Ishikawa (cell line): ENCODE results near the gene TMEM132D.

ENCODE experiments used
- CEBPB ChIP-seq: IDR thresholded peaks from 2 replicates; pipeline ENCODE4 v1.6.1; 2012
- EGR1 ChIP-seq: IDR thresholded peaks from 2 replicates; pipeline ENCODE4 v1.6.1; 2012
- RAD21 ChIP-seq: IDR thresholded peaks from 2 replicates; pipeline ENCODE4 v1.6.1; 2012; ENCODE audit warnings: low read depth
- TAF1 ChIP-seq: IDR thresholded peaks from 2 replicates; pipeline ENCODE4 v1.6.1; 2012; ENCODE audit warnings: low read depth, mild to moderate bottlenecking
- TCF12 ChIP-seq: IDR thresholded peaks from 2 replicates; pipeline ENCODE4 v1.6.1; 2012; ENCODE audit warnings: low read depth
- TEAD4 ChIP-seq: IDR thresholded peaks from 2 replicates; pipeline ENCODE4 v1.6.1; 2012
- TF ChIP-seq, protein P1 (sequence below): IDR thresholded peaks from 2 replicates; pipeline ENCODE4 v1.6.1; 2012; ENCODE audit warnings: low read depth, mild to moderate bottlenecking

DNA sequence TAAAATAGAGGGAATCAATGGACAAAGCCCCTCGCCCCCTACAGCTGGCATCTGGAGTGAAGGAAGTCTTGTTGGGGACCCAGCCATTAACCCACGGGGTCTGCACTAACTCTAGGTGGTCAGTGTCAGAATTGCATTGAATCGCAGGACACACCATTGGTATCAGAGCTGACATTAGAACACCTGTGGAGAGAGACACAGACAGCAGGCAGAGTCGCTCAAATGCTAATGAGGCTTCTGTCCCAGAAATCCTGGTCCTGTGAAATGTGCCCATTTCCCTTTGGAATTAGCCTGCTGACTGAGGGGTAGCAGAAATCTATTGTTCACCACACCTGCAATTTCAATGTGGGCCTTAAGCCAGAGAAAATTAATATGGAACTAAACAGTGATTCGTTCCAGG lies 33.0 kb downstream of the TMEM132D start:
- TF ChIP-seq TEAD4 (no peak), TCF12 (no peak), EGR1 (no peak), RAD21 (no peak), CEBPB (no peak), TAF1 (no peak)
- TF ChIP-seq, protein P1, sequence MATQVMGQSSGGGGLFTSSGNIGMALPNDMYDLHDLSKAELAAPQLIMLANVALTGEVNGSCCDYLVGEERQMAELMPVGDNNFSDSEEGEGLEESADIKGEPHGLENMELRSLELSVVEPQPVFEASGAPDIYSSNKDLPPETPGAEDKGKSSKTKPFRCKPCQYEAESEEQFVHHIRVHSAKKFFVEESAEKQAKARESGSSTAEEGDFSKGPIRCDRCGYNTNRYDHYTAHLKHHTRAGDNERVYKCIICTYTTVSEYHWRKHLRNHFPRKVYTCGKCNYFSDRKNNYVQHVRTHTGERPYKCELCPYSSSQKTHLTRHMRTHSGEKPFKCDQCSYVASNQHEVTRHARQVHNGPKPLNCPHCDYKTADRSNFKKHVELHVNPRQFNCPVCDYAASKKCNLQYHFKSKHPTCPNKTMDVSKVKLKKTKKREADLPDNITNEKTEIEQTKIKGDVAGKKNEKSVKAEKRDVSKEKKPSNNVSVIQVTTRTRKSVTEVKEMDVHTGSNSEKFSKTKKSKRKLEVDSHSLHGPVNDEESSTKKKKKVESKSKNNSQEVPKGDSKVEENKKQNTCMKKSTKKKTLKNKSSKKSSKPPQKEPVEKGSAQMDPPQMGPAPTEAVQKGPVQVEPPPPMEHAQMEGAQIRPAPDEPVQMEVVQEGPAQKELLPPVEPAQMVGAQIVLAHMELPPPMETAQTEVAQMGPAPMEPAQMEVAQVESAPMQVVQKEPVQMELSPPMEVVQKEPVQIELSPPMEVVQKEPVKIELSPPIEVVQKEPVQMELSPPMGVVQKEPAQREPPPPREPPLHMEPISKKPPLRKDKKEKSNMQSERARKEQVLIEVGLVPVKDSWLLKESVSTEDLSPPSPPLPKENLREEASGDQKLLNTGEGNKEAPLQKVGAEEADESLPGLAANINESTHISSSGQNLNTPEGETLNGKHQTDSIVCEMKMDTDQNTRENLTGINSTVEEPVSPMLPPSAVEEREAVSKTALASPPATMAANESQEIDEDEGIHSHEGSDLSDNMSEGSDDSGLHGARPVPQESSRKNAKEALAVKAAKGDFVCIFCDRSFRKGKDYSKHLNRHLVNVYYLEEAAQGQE: no peak
